Heart right ventricle (tissue), 16 donors: Measurements from ENCODE around the gene PDE4D. TPM values are rescaled to one million over a fixed set of nuclear protein-coding genes. Genes with fewer than 3 reads are reported as not detected.

Experiments
- ATAC-seq, 8 donors: fragments of 200-7000 bp; cut with Tn5 transposase; one replicate each; pipeline ENCODE4 v1.9.1; 2020; ENCODE audit warnings: mild to moderate bottlenecking in 8 of 8, moderate library complexity in 8 of 8, moderate number of reproducible peaks in 1 of 8
- DNase-seq, 2 donors: peaks; one replicate each; pipeline ENCODE4 v3.0.0-alpha.2; 2020
- H3K27ac ChIP-seq, 10 donors: fragments of 200-600 bp; sonication (generic) in 2 of 10; one replicate each; pipeline versions ENCODE4 v1.5.0 to v1.8.0; 2020 to 2022; ENCODE audit warnings: mild to moderate bottlenecking in 3 of 10
- H3K27me3 ChIP-seq, 7 donors: fragments of 200-600 bp; one replicate each; pipeline ENCODE4 v1.8.0; 2021 to 2022; ENCODE audit warnings: mild to moderate bottlenecking in 2 of 7
- H3K36me3 ChIP-seq, 9 donors: fragments of 200-600 bp; sonication (generic) in 1 of 9; one replicate each; pipeline versions ENCODE4 v1.5.0 to v1.8.0; 2020 to 2022; ENCODE audit warnings: mild to moderate bottlenecking in 2 of 9
- H3K4me1 ChIP-seq, 9 donors: fragments of 200-600 bp; sonication (generic) in 1 of 9; one replicate each; pipeline versions ENCODE4 v1.5.0 to v1.8.0; 2020 to 2022; ENCODE audit warnings: mild to moderate bottlenecking in 4 of 9
- H3K4me3 ChIP-seq, 10 donors: fragments of 200-600 bp; sonication (generic) in 2 of 10; one replicate each; pipeline versions ENCODE4 v1.5.0 to v1.8.0; 2020 to 2022; ENCODE audit warnings: mild to moderate bottlenecking in 7 of 10, moderate library complexity in 2 of 10
- H3K9me3 ChIP-seq, 11 donors: fragments of 200-600 bp in 10 of 11; sonication (generic) in 2 of 11; one replicate each; pipeline versions ENCODE4 v1.5.0 to v1.8.0; 2013 to 2022; ENCODE audit warnings: mild to moderate bottlenecking in 2 of 11, control low read depth in 1 of 11, moderate library complexity in 1 of 11
- WGBS, 2 donors: extraction: QIAGEN DNeasy Blood & Tissue Kit; methylation state at CpG; one replicate each; pipeline ENCODE4 v1.1.7; 2013; ENCODE audit warnings: inconsistent platforms in 1 of 2; 5-methylcytosine and 5-hydroxymethylcytosine counted together
- intact Hi-C, 10 donors: fragments of 100-400 bp; cut with DNase I; formaldehyde crosslinking; loops; one replicate each; pipeline versions ENCODE4 v1.11.1 to v1.14.2; 2022
- polyA plus RNA-seq, 2 donors: library from polyadenylated mRNA; stranded (reverse); fragments of 200-250 nt; gene quantifications; one replicate each; pipeline ENCODE4 v1.2.3, GENCODE V29; 2013
- total RNA-seq, 10 donors: library from RNA; stranded (reverse); fragmentation: NEBNext Ultra II Directional in 3 of 10; extraction: Animal tissue kit (Norgen Biotek cat#: 25700) in 3 of 10; gene quantifications; one replicate each; pipeline versions ENCODE4 v1.2.1 to v1.2.4, GENCODE V29; 2021 to 2023
- TF ChIP-seq, protein P1 (sequence below), 9 donors: fragments of 200-600 bp; sonication (generic) in 2 of 9; IDR thresholded peaks; one replicate each; pipeline versions ENCODE4 v1.5.0 to v1.8.0; 2021 to 2022; ENCODE audit warnings: antibody characterized with exemption in 9 of 9, mild to moderate bottlenecking in 5 of 9, moderate library complexity in 1 of 9
- donor health status: Arrhythmogenic right ventricular cardiomyopathy.
- donor health status: ischemic (EF 13 %, LVEDD 7.1; RV severe dilation, severe dysfunction).
- donor health status: healthy with polysubstance abuse.
- donor health status: DM: no; HTN: yes; CAD: no.
- donor health status: DM: no; HTN: no; CAD: no.
- donor health status: ischemic (EF 25% LVEDD 6.9; RV normal size, moderate dysfunction).
- donor health status: ischemic (EF 25% LVEDD 5.7; RV mildly dilated, moderate dysfunction).
- donor health status: healthy.
- donor health status: DM: yes; HTN: yes; CAD: no.
- donor health status: Ischemic cardiomyopathy.
- donor health status: ischemic (EF 35%, LVEDD 5.7; RV mildly dilated, moderate dysfunction).
- donor health status: nonischemic (EF 11% LVEDD 7.7; RV severe dilation, severe dysfunction).
- donor health status: DM: yes; HTN: yes; CAD: no.
- donor health status: PGD.
- donor health status: ischemic (EF 29% LVEDD 5.4; RV normal size, mild dysfunction).
- donor health status: nonischemic (EF 23%, LVEDD 6.1; RV moderate dilation, normal function).

PDE4D gene
- total and polyA plus RNA-seq, 12 donors, result 5.8 to 83.2 (median 39.5) TPM

- intact Hi-C loops, result no loop called here
- H3K36me3 ChIP-seq, result no peaks in the 10 kb centered on the region
- TF ChIP-seq, protein P1, sequence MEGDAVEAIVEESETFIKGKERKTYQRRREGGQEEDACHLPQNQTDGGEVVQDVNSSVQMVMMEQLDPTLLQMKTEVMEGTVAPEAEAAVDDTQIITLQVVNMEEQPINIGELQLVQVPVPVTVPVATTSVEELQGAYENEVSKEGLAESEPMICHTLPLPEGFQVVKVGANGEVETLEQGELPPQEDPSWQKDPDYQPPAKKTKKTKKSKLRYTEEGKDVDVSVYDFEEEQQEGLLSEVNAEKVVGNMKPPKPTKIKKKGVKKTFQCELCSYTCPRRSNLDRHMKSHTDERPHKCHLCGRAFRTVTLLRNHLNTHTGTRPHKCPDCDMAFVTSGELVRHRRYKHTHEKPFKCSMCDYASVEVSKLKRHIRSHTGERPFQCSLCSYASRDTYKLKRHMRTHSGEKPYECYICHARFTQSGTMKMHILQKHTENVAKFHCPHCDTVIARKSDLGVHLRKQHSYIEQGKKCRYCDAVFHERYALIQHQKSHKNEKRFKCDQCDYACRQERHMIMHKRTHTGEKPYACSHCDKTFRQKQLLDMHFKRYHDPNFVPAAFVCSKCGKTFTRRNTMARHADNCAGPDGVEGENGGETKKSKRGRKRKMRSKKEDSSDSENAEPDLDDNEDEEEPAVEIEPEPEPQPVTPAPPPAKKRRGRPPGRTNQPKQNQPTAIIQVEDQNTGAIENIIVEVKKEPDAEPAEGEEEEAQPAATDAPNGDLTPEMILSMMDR (IDR thresholded peaks at IDR 0.05), result no peak
- no peak overlapping the region for H3K4me3 ChIP-seq
- no peaks in the 10 kb centered on the region for H3K27me3 ChIP-seq
- 60 to 65% methylated on average over 3 of the region's 3 CpGs for WGBS, 2 donors
- H3K9me3 ChIP-seq, result no peaks in the 10 kb centered on the region
- no peak overlapping the region for H3K27ac ChIP-seq
- ATAC-seq, result no peak
- peaks cover 0 to 28% (median 17%) of the 10 kb centered on the region in 9 donors for H3K4me1 ChIP-seq
- DNase-seq, result no peak
These were observed 790.2 kb downstream of the PDE4D start for GRCh38 chr5:59103303-59103702.

- TF ChIP-seq, protein P1 (IDR thresholded peaks at IDR 0.05), result no peak
- Histone ChIP-seq H3K27ac (no peak overlapping the region), H3K4me1 (peaks cover 0 to 30% (median 17%) of the 10 kb centered on the region in 9 donors), H3K9me3 (no peaks in the 10 kb centered on the region), H3K27me3 (no peaks in the 10 kb centered on the region), H3K36me3 (no peaks in the 10 kb centered on the region), H3K4me3 (no peak overlapping the region)
- 95 to 98% methylated on average over 1 of the region's 1 CpG for WGBS, 2 donors
- DNase-seq (no peak), ATAC-seq (no peak)
- intact Hi-C loops, result no loop called here
These were observed 791.1 kb downstream of the PDE4D start for GRCh38 chr5:59102437-59102836.

DNA sequence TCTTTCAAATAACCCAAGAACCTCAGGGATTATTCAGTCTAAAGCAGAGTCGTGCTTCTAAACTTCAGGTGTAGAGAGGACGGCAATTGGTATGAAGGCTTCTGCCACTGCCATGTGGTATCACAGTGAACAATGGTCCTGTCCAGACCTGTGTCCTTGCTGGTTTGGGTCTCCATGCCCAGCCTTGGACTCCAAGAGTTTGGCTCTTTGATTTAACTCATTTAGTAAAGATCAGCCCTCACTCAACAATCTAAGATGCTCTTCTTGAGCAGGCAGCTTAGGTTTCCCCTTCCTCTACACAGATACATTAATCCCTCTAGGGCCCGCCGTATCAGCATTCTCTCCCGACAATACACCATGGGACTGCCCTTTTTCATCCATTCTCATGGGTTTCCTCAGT is 792.7 kb downstream of the PDE4D start:
- Histone ChIP-seq H3K27me3 (no peaks in the 10 kb centered on the region), H3K4me1 (peaks cover 0 to 36% (median 17%) of the 10 kb centered on the region in 9 donors), H3K27ac (no peak overlapping the region), H3K9me3 (no peaks in the 10 kb centered on the region), H3K4me3 (no peak overlapping the region), H3K36me3 (no peaks in the 10 kb centered on the region)
- TF ChIP-seq, protein P1 (IDR thresholded peaks at IDR 0.05), result no peak
- 97 to 99% methylated on average over 5 of the region's 5 CpGs for WGBS, 2 donors
- DNase-seq, result no peak
- intact Hi-C loops, result no loop called here
- ATAC-seq, result no peak

- no peak for ATAC-seq
- no peaks in the 10 kb centered on the region for H3K27me3 ChIP-seq
- H3K4me3 ChIP-seq, result no peak overlapping the region
- TF ChIP-seq, protein P1 (IDR thresholded peaks at IDR 0.05), result no peak
- H3K4me1 ChIP-seq, result peaks cover 0 to 41% (median 16%) of the 10 kb centered on the region in 9 donors
- H3K36me3 ChIP-seq, result no peaks in the 10 kb centered on the region
- no peak for DNase-seq
- H3K9me3 ChIP-seq, result no peaks in the 10 kb centered on the region
- 97 to 98% methylated on average over 6 of the region's 6 CpGs for WGBS, 2 donors
- intact Hi-C loops, result no loop called here
- peak overlapping the region in 1 of 10 donors; percentile 27 for H3K27ac ChIP-seq
These were observed 793.6 kb downstream of the PDE4D start for GRCh38 chr5:59099995-59100345.
